Renal pelvis (tissue), 4 donors: Measurements from ENCODE around the gene COL4A6. TPM values are rescaled to one million over a fixed set of nuclear protein-coding genes. Genes with fewer than 3 reads are reported as not detected.

Experiments
- DNase-seq: peaks from one replicate; pipeline ENCODE4 v3.0.0-alpha.2; 2013
- polyA plus RNA-seq, 3 donors: library from polyadenylated mRNA; unstranded; fragments of 120-200 nt; gene quantifications; one replicate each; pipeline ENCODE4 v1.2.1, GENCODE V29; 2013; ENCODE audit not compliant: insufficient read length in 3 of 3

Gene COL4A6
- polyA plus RNA-seq, 3 donors, result 13.6 to 18.6 (median 15.5) TPM

GRCh38 chrX:108159028-108159670 lies 279.1 kb downstream of the COL4A6 start:
- no peak for DNase-seq

- no peak for DNase-seq
Measured at GRCh38 chrX:108157628-108158027, 280.6 kb downstream of the COL4A6 start.

- DNase-seq, result no peak
Measured at GRCh38 chrX:108156934-108157466, 281.2 kb downstream of the COL4A6 start.

GRCh38 chrX:108156082-108156481 lies 282.1 kb downstream of the COL4A6 start:
- DNase-seq, result no peak

GRCh38 chrX:108148524-108148923 lies 289.7 kb downstream of the COL4A6 start:
- DNase-seq, result no peak

GRCh38 chrX:108138814-108139702 lies 299.2 kb downstream of the COL4A6 start:
- DNase-seq, result no peak

GRCh38 chrX:108134724-108135123 lies 303.5 kb downstream of the COL4A6 start:
- no peak for DNase-seq

- no peak for DNase-seq
Measured at GRCh38 chrX:108132876-108133275, 305.3 kb downstream of the COL4A6 start.

GRCh38 chrX:108132034-108132433 lies 306.2 kb downstream of the COL4A6 start:
- DNase-seq, result no peak

- no peak for DNase-seq
Measured at GRCh38 chrX:108131471-108131870, 306.8 kb downstream of the COL4A6 start.

- DNase-seq, result no peak
Measured at GRCh38 chrX:108130889-108131288, 307.3 kb downstream of the COL4A6 start.

- DNase-seq, result no peak
Measured at GRCh38 chrX:108127152-108127551, 311.1 kb downstream of the COL4A6 start.

- DNase-seq, result no peak
Measured at GRCh38 chrX:108126661-108127060, 311.6 kb downstream of the COL4A6 start.

GRCh38 chrX:108123591-108124366 lies 314.4 kb downstream of the COL4A6 start:
- no peak for DNase-seq

GRCh38 chrX:108122748-108123147 lies 315.5 kb downstream of the COL4A6 start:
- no peak for DNase-seq

GRCh38 chrX:108121291-108121690 lies 316.9 kb downstream of the COL4A6 start:
- DNase-seq, result no peak

GRCh38 chrX:108117988-108118387 lies 320.2 kb downstream of the COL4A6 start:
- peak; percentile 14 for DNase-seq

GRCh38 chrX:108114541-108114940 lies 323.7 kb downstream of the COL4A6 start:
- DNase-seq, result no peak
